ENCODE results near the gene UBE2E2. TPM values are rescaled to one million over a fixed set of nuclear protein-coding genes. Genes with fewer than 3 reads are reported as not detected.

Gene UBE2E2
- total RNA-seq, 1 experiment from 2014 or later, result 38.6 TPM

- no peak for DNase-seq
- no peaks in the 10 kb centered on the region for H3K9me3 Mint-ChIP-seq
- no peak overlapping the region for H4K5ac ChIP-seq (ENCODE audit: insufficient read length, low read depth, low read length)
- H3K4ac ChIP-seq (ENCODE audit: low read depth, low read length), result no peak overlapping the region
- no peak overlapping the region for H2BK15ac ChIP-seq (ENCODE audit: low read depth, low read length)
- no peak overlapping the region for H3K4me2 ChIP-seq (ENCODE audit: insufficient read depth, insufficient read length, low read length)
- no peak overlapping the region for H3K23ac ChIP-seq (ENCODE audit: insufficient read length, low read depth, low read length)
- no peak overlapping the region for H3K18ac ChIP-seq (ENCODE audit: insufficient read length, low read depth, low read length)
- no peaks in the 10 kb centered on the region for H3K27me3 Mint-ChIP-seq (ENCODE audit: low read depth)
- H3K9me3 ChIP-seq (ENCODE audit: control insufficient read depth, low read depth, low read length), result no peaks in the 10 kb centered on the region
- no peaks in the 10 kb centered on the region for H3K27me3 ChIP-seq (ENCODE audit: insufficient read depth, low read length)
- H3K56ac ChIP-seq (ENCODE audit: insufficient read length, low read depth, low read length), result no peak overlapping the region
- TF ChIP-seq CTCF (conservative IDR thresholded peaks at IDR 0.05), result no peak
- H4K8ac ChIP-seq (replicated peaks; ENCODE audit: insufficient read length, low read depth, low read length), result no peak overlapping the region
- no peaks in the 10 kb centered on the region for H3K23me2 ChIP-seq (ENCODE audit: insufficient read length, low read depth, low read length, poor library complexity, severe bottlenecking)
- H3K4me1 Mint-ChIP-seq, result peaks cover 36 to 44% of the 10 kb centered on the region in 2 experiments
- no peak overlapping the region for H2AFZ ChIP-seq (ENCODE audit: low read length)
- no peaks in the 10 kb centered on the region for H4K20me1 ChIP-seq (ENCODE audit: control insufficient read depth, insufficient read depth, insufficient read length)
- no peak overlapping the region for H3T11ph ChIP-seq (ENCODE audit: low read length)
- H3K4me1 ChIP-seq (ENCODE audit: insufficient read depth, low read length), result peaks cover 8% of the 10 kb centered on the region; the same call in 1 of the 2 replicates
- H3K14ac ChIP-seq (ENCODE audit: insufficient read depth, low read length), result no peak overlapping the region
- H3K79me2 ChIP-seq (ENCODE audit: insufficient read depth, low read length), result no peaks in the 10 kb centered on the region; the same call in 1 of the 2 replicates
- no peak overlapping the region for H2BK12ac ChIP-seq (ENCODE audit: insufficient read length, low read depth, low read length)
- no peak overlapping the region for H3K9ac ChIP-seq (ENCODE audit: extremely low read depth, insufficient read length, low read length)
- no peak overlapping the region for H3K4me3 Mint-ChIP-seq
- H2BK20ac ChIP-seq (ENCODE audit: low read depth, low read length, poor library complexity, severe bottlenecking), result no peak overlapping the region
- no CpG with 5 or more reads among the region's 9 CpGs for WGBS (ENCODE audit: extremely low coverage, insufficient read length, low lambda C conversion rate)
- no peak overlapping the region for H2AK5ac ChIP-seq (ENCODE audit: insufficient read length, low read length)
- peak overlapping the region in 1 of 3 experiments; percentile 42; a peak in 3 of 7 replicates for H3K27ac Mint-ChIP-seq
- H3K36me3 Mint-ChIP-seq (ENCODE audit: insufficient read depth in 1 of 3, low read depth in 3 of 3), result no peaks in the 10 kb centered on the region
- H2BK120ac ChIP-seq (ENCODE audit: low read depth, low read length, poor library complexity, severe bottlenecking), result no peak overlapping the region
- no peak overlapping the region for H3K27ac ChIP-seq (ENCODE audit: insufficient read length, low read depth, low read length)
- no peak overlapping the region for H4K91ac ChIP-seq (ENCODE audit: insufficient read length, low read depth, low read length)
- no peak overlapping the region for H2BK5ac ChIP-seq (ENCODE audit: insufficient read length, low read length)
- H3K79me1 ChIP-seq (ENCODE audit: insufficient read depth, low read depth, low read length, poor library complexity, severe bottlenecking), result no peaks in the 10 kb centered on the region
Measured at GRCh38 chr3:23435904-23436303, 232.8 kb downstream of the UBE2E2 start.

All from H9 (cell line).